ENCODE data around the gene CLDN17.

DNA sequence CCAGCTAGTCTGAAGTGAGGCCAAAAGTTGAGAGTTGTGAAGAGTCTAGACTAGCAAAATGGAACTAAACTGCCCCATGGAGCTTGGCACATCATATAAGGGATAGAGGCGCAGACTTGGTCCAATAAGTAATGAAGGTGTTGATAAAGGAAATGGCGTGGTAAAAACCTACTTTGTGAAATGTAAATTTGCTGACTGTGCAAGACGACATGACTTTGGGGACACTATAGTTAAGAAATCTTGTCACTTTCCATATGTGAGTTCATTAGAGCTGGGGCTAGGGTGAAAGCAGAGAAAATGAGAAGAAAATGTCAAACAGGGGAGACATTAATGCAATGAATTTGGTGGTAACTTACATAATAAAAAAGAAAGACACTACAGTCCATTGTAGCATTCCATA is 50.1 kb downstream of the CLDN17 start:
- TF ChIP-seq EP300 (IDR thresholded peaks at IDR 0.05) (no peak), POLR2A (IDR thresholded peaks at IDR 0.05) (no peak)
- TF ChIP-seq, protein P1, sequence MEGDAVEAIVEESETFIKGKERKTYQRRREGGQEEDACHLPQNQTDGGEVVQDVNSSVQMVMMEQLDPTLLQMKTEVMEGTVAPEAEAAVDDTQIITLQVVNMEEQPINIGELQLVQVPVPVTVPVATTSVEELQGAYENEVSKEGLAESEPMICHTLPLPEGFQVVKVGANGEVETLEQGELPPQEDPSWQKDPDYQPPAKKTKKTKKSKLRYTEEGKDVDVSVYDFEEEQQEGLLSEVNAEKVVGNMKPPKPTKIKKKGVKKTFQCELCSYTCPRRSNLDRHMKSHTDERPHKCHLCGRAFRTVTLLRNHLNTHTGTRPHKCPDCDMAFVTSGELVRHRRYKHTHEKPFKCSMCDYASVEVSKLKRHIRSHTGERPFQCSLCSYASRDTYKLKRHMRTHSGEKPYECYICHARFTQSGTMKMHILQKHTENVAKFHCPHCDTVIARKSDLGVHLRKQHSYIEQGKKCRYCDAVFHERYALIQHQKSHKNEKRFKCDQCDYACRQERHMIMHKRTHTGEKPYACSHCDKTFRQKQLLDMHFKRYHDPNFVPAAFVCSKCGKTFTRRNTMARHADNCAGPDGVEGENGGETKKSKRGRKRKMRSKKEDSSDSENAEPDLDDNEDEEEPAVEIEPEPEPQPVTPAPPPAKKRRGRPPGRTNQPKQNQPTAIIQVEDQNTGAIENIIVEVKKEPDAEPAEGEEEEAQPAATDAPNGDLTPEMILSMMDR (IDR thresholded peaks at IDR 0.05), result no peak
